Activated CD4-positive, alpha-beta memory T cell treated with anti-CD3 and anti-CD28 coated beads for 36 hours (primary cell): ENCODE measurements around the gene NFE2L3. TPM values are rescaled to one million over a fixed set of nuclear protein-coding genes. Genes with fewer than 3 reads are reported as not detected.
"Not testable (repeated sequence)": the region's sequence is repeated elsewhere in the genome, so short reads cannot be mapped to it uniquely, and the experiment has no call there.

Source experiments
- CTCF ChIA-PET: fragments of 350-600 bp; sonication (Branson Sonifier 250); formaldehyde crosslinking; loops from one replicate; lab custom pipeline; 2021; ENCODE audit warnings: antibody characterized with exemption, inconsistent platforms; lab: Charles Lee
- POLR2A ChIA-PET: fragments of 350-600 bp; sonication (Branson Sonifier 250); formaldehyde crosslinking; loops from one replicate; lab custom pipeline; 2021; ENCODE audit warnings: antibody characterized with exemption; lab: Charles Lee
- DNase-seq: peaks from one replicate; pipeline ENCODE4 v3.0.0-alpha.2; 2020
- H3K27ac Mint-ChIP-seq: one replicate; pipeline ENCODE4 v1.8.0; 2021; ENCODE audit warnings: mixed read lengths
- H3K27me3 Mint-ChIP-seq: one replicate; pipeline ENCODE4 v1.8.0; 2021; ENCODE audit warnings: mixed read lengths
- H3K36me3 Mint-ChIP-seq: one replicate; pipeline ENCODE4 v1.8.0; 2021; ENCODE audit warnings: mixed read lengths
- H3K4me1 Mint-ChIP-seq: one replicate; pipeline ENCODE4 v1.8.0; 2021; ENCODE audit warnings: low read depth, mixed read lengths
- H3K4me3 Mint-ChIP-seq: one replicate; pipeline ENCODE4 v1.8.0; 2021; ENCODE audit warnings: mild to moderate bottlenecking, mixed read lengths
- H3K9me3 Mint-ChIP-seq: one replicate; pipeline ENCODE4 v1.8.0; 2021; ENCODE audit warnings: mixed read lengths
- intact Hi-C: fragments of 100-400 bp; cut with micrococcal nuclease; formaldehyde crosslinking; loops from one replicate; pipeline ENCODE4 v1.15.1; 2023
- total RNA-seq, 2 experiments: library from RNA; stranded (reverse); gene quantifications; one replicate each; pipeline ENCODE4 v1.2.3, GENCODE V29; 2021

The NFE2L3 gene
- total RNA-seq, 2 experiments from 2014 or later: 27.3 to 30.3 TPM

- Mint-ChIP-seq H3K27ac (no peak overlapping the region), H3K9me3 (no peaks in the 10 kb centered on the region), H3K4me3 (no peak overlapping the region), H3K36me3 (no peaks in the 10 kb centered on the region), H3K4me1 (no peaks in the 10 kb centered on the region), H3K27me3 (no peaks in the 10 kb centered on the region)
- DNase-seq: no peak
- intact Hi-C loops: no loop called here
- CTCF ChIA-PET: interaction anchor here (0.6 to 1.8 kb wide), 4 partner anchors 21 to 239 kb away, joined by 4 to 5 read pairs (median 4); partner anchors contain the start of gene NFE2L3
- POLR2A ChIA-PET: interaction anchor here (0.6 kb wide), 1 partner anchor 49 kb away, joined by 3 read pairs; no protein-coding TSS in a partner anchor
These were observed 20.9 kb upstream of the NFE2L3 start for GRCh38 chr7:26131056-26131589.

GRCh38 chr7:26135076-26135475, 16.9 kb upstream of the NFE2L3 start:
- POLR2A ChIA-PET: no interaction called here
- Mint-ChIP-seq H3K27me3 (no peaks in the 10 kb centered on the region), H3K4me1 (no peaks in the 10 kb centered on the region), H3K27ac (no peak overlapping the region), H3K9me3 (no peaks in the 10 kb centered on the region), H3K36me3 (no peaks in the 10 kb centered on the region), H3K4me3 (no peak overlapping the region)
- DNase-seq: no peak
- CTCF ChIA-PET: interaction anchor here (0.5 to 0.9 kb wide), 2 partner anchors 46 to 541 kb away, joined by 3 read pairs; no protein-coding TSS in a partner anchor
- intact Hi-C loops: no loop called here

- no peaks in the 10 kb centered on the region for H3K36me3 Mint-ChIP-seq
- H3K4me3 Mint-ChIP-seq: no peak overlapping the region
- H3K27me3 Mint-ChIP-seq: no peaks in the 10 kb centered on the region
- intact Hi-C loops: no loop called here
- no peak for DNase-seq
- H3K27ac Mint-ChIP-seq: no peak overlapping the region
- no peaks in the 10 kb centered on the region for H3K4me1 Mint-ChIP-seq
- ChIA-PET CTCF (no interaction called here), POLR2A (no interaction called here)
- no peaks in the 10 kb centered on the region for H3K9me3 Mint-ChIP-seq
These were observed 16.4 kb upstream of the NFE2L3 start for GRCh38 chr7:26135551-26135950.

- H3K4me1 Mint-ChIP-seq: no peaks in the 10 kb centered on the region
- H3K9me3 Mint-ChIP-seq: no peaks in the 10 kb centered on the region
- POLR2A ChIA-PET: no interaction called here
- H3K27me3 Mint-ChIP-seq: no peaks in the 10 kb centered on the region
- H3K36me3 Mint-ChIP-seq: no peaks in the 10 kb centered on the region
- DNase-seq: no peak
- CTCF ChIA-PET: no interaction called here
- H3K4me3 Mint-ChIP-seq: no peak overlapping the region
- intact Hi-C loops: no loop called here
- no peak overlapping the region for H3K27ac Mint-ChIP-seq
These were observed 15.2 kb upstream of the NFE2L3 start for GRCh38 chr7:26136831-26137230.

GRCh38 chr7:26140380-26140779, 11.6 kb upstream of the NFE2L3 start:
- DNase-seq: no peak
- intact Hi-C loops: no loop called here
- Mint-ChIP-seq H3K27ac (no peak overlapping the region), H3K4me1 (no peaks in the 10 kb centered on the region), H3K36me3 (no peaks in the 10 kb centered on the region), H3K9me3 (no peaks in the 10 kb centered on the region), H3K4me3 (no peak overlapping the region), H3K27me3 (peaks cover 12% of the 10 kb centered on the region)
- ChIA-PET CTCF (no interaction called here), POLR2A (no interaction called here)

- H3K27me3 Mint-ChIP-seq: peaks cover 12% of the 10 kb centered on the region
- DNase-seq: no peak
- H3K9me3 Mint-ChIP-seq: no peaks in the 10 kb centered on the region
- H3K4me3 Mint-ChIP-seq: no peak overlapping the region
- H3K27ac Mint-ChIP-seq: no peak overlapping the region
- POLR2A ChIA-PET: no interaction called here
- CTCF ChIA-PET: no interaction called here
- H3K36me3 Mint-ChIP-seq: no peaks in the 10 kb centered on the region
- intact Hi-C loops: no loop called here
- H3K4me1 Mint-ChIP-seq: no peaks in the 10 kb centered on the region
These were observed 10.9 kb upstream of the NFE2L3 start for GRCh38 chr7:26141077-26141476.

GRCh38 chr7:26143298-26144048, 8.5 kb upstream of the NFE2L3 start:
- DNase-seq: no peak
- ChIA-PET CTCF (interaction anchor here (0.6 kb wide), 1 partner anchor 275 kb away, joined by 3 read pairs; no protein-coding TSS in a partner anchor), POLR2A (interaction anchor here (0.6 kb wide), 1 partner anchor 84 kb away, joined by 3 read pairs; no protein-coding TSS in a partner anchor)
- H3K9me3 Mint-ChIP-seq: no peaks in the 10 kb centered on the region
- no peaks in the 10 kb centered on the region for H3K36me3 Mint-ChIP-seq
- intact Hi-C loops: no loop called here
- peaks cover 12% of the 10 kb centered on the region for H3K27me3 Mint-ChIP-seq
- H3K4me1 Mint-ChIP-seq: no peaks in the 10 kb centered on the region
- no peak overlapping the region for H3K4me3 Mint-ChIP-seq
- H3K27ac Mint-ChIP-seq: no peak overlapping the region

- CTCF ChIA-PET: interaction anchor here (0.6 kb wide), 2 partner anchors 52 to 276 kb away, joined by 3 read pairs; no protein-coding TSS in a partner anchor
- H3K4me1 Mint-ChIP-seq: no peaks in the 10 kb centered on the region
- H3K27ac Mint-ChIP-seq: no peak overlapping the region
- no peak overlapping the region for H3K4me3 Mint-ChIP-seq
- intact Hi-C loops: no loop called here
- POLR2A ChIA-PET: interaction anchor here (0.6 kb wide), 1 partner anchor 83 kb away, joined by 3 read pairs; no protein-coding TSS in a partner anchor
- no peaks in the 10 kb centered on the region for H3K36me3 Mint-ChIP-seq
- DNase-seq: no peak
- H3K9me3 Mint-ChIP-seq: no peaks in the 10 kb centered on the region
- H3K27me3 Mint-ChIP-seq: peaks cover 12% of the 10 kb centered on the region
These were observed 7.6 kb upstream of the NFE2L3 start for GRCh38 chr7:26144184-26145080.

GRCh38 chr7:26145238-26145637, 6.8 kb upstream of the NFE2L3 start:
- Mint-ChIP-seq H3K4me1 (no peaks in the 10 kb centered on the region), H3K9me3 (no peaks in the 10 kb centered on the region), H3K27me3 (peaks cover 12% of the 10 kb centered on the region), H3K4me3 (no peak overlapping the region), H3K36me3 (no peaks in the 10 kb centered on the region), H3K27ac (no peak overlapping the region)
- ChIA-PET CTCF (no interaction called here), POLR2A (no interaction called here)
- DNase-seq: no peak
- intact Hi-C loops: no loop called here

GRCh38 chr7:26147030-26147429, 5.0 kb upstream of the NFE2L3 start:
- ChIA-PET CTCF (interaction anchor here (0.9 kb wide), 2 partner anchors 56 to 142 kb away, joined by 3 to 4 read pairs; no protein-coding TSS in a partner anchor), POLR2A (no interaction called here)
- H3K9me3 Mint-ChIP-seq: no peaks in the 10 kb centered on the region
- peaks cover 10% of the 10 kb centered on the region for H3K4me1 Mint-ChIP-seq
- H3K27ac Mint-ChIP-seq: no peak overlapping the region
- no peaks in the 10 kb centered on the region for H3K36me3 Mint-ChIP-seq
- no peak for DNase-seq
- peaks cover 12% of the 10 kb centered on the region for H3K27me3 Mint-ChIP-seq
- intact Hi-C loops: no loop called here
- H3K4me3 Mint-ChIP-seq: no peak overlapping the region

- H3K27ac Mint-ChIP-seq, intact Hi-C loops, H3K36me3 Mint-ChIP-seq, H3K4me1 Mint-ChIP-seq, H3K9me3 Mint-ChIP-seq, POLR2A ChIA-PET, DNase-seq, H3K4me3 Mint-ChIP-seq: not testable (repeated sequence)
- CTCF ChIA-PET: interaction anchor here (0.9 kb wide), 1 partner anchor 57 kb away, joined by 3 read pairs; no protein-coding TSS in a partner anchor
- H3K27me3 Mint-ChIP-seq: peaks cover 12% of the 10 kb centered on the region
These were observed 4.2 kb upstream of the NFE2L3 start for GRCh38 chr7:26147646-26148306.
